ENCODE results near the gene DIP2B.

DNA sequence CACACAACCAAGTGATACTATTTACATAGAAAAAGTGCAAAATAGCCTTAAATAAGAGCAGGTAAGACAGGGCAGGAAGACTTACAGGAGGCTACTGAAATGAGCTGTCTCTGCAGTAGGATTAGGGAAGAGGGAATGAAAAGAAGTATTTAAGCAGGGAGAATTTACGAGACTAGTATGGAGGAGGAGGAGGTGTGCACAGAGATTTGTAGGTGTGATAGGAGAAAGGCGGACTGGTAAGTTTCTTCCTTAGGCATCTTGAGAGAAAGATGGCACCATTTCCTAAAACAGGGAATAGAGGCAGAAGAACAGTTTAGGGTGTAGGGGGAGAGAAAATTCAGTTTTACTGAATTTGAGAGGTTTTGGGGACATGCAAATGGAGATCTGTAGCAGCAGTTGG, 25.7 kb downstream of the DIP2B start:
- TF ChIP-seq EZH2 (IDR thresholded peaks at IDR 0.05; ENCODE audit: borderline replicate concordance, low read length) (no peak), CTCF (conservative IDR thresholded peaks at IDR 0.05 in 1 of 2, IDR thresholded peaks at IDR 0.05 in 1 of 2; ENCODE audit: extremely low read depth in 1 of 2, insufficient read depth in 1 of 2, low read depth in 1 of 2, low read length in 2 of 2) (no peak)
